Thyroid gland (tissue), 4 donors: ENCODE data around the gene NLRC5.

ENCODE experiments used
- POLR2A ChIP-seq, 2 donors: fragments of 450-650 bp; IDR thresholded peaks; one replicate each; pipeline ENCODE4 v1.6.1; 2017; ENCODE audit warnings: antibody characterized with exemption in 2 of 2, mild to moderate bottlenecking in 2 of 2, moderate library complexity in 1 of 2
- TF ChIP-seq, protein P1 (sequence below), 6 experiments: fragments of 200-600 bp in 3 of 6; fragments of 450-650 bp in 3 of 6; sonication (generic) in 3 of 6; IDR thresholded peaks; one replicate each; pipeline ENCODE4 v1.5.1; 2016 to 2019; ENCODE audit warnings: antibody characterized with exemption in 6 of 6, mild to moderate bottlenecking in 2 of 6, inconsistent platforms in 1 of 6, moderate library complexity in 1 of 6

DNA sequence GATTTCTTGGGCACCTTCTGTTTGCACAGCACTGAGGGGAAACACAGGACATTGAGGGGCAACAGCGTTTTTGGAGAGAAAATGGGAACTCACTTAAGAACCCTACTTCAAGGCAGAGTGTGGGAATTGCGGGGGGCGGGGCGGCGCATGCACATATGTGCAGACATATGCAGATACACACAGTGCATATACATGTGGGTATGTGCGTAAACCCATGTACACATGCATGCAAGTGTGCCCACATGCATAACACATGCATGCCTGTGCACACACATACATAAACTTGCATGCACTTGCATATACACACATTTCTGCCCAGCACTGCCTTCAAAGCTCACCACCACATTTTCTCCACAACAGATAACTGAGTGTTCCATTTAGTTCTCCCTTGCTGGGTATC is 32.4 kb downstream of the NLRC5 start:
- TF ChIP-seq POLR2A (IDR thresholded peaks at IDR 0.05) = no peak
- TF ChIP-seq, protein P1, sequence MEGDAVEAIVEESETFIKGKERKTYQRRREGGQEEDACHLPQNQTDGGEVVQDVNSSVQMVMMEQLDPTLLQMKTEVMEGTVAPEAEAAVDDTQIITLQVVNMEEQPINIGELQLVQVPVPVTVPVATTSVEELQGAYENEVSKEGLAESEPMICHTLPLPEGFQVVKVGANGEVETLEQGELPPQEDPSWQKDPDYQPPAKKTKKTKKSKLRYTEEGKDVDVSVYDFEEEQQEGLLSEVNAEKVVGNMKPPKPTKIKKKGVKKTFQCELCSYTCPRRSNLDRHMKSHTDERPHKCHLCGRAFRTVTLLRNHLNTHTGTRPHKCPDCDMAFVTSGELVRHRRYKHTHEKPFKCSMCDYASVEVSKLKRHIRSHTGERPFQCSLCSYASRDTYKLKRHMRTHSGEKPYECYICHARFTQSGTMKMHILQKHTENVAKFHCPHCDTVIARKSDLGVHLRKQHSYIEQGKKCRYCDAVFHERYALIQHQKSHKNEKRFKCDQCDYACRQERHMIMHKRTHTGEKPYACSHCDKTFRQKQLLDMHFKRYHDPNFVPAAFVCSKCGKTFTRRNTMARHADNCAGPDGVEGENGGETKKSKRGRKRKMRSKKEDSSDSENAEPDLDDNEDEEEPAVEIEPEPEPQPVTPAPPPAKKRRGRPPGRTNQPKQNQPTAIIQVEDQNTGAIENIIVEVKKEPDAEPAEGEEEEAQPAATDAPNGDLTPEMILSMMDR (IDR thresholded peaks at IDR 0.05) = no peak
